HG03521 (cell line): Measurements from ENCODE around the gene STING1.
A peak's percentile ranks its signal among the peaks of the same experiment; 100 is the strongest.
"Not testable (repeated sequence)": the region's sequence is repeated elsewhere in the genome, so short reads cannot be mapped to it uniquely, and the experiment has no call there.

Source experiments
- ATAC-seq: cut with Tn5 transposase; IDR thresholded peaks from one replicate; pipeline ENCODE4 v1.9.1; 2021; ENCODE audit warnings: mild to moderate bottlenecking, moderate library complexity; ENCODE audit not compliant: unreplicated experiment

STING1 gene

DNA sequence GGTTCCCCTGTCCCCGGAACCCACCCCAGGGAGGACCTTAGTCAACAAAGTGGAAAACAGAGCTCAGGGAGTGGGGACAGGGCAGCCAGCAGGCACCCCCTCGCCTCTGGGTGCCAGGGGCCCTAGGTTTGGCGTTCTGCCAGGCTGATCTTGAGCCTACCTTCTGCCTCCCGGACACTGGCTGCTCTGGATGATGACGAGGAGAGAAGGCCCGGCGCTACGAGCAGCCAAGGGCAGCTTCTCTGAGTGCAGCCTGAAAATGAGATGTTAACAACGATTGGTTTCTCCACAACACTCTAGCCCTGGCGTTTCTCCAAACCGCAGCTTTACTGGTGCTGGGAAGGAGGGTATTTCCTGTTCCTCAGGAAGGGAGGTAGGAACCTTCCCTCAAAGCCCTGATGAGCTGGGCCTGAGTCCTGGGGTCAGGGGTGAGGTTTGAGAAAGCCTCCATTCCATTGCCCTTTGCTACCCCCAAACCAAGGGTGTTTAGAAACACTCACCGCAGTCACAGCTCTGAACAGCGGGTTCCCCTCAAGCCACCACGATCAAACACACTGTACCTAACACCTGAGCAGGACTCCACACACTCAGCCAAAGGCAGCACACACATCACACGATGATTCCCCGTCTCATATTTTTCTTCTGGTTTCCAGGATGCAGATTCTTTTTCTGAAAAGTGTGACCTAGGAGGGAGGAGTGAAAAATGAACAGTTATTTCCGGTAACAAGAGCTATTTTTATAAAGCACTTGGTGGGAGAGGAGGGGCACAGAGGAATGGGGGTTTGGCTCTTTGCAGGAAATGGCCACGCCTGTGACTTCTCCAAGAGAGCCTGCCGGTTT, at the start of gene STING1:
STING1 (minus strand) TSS at position 709 of the 840 bp plus-strand sequence. CDS start 1,054 bp downstream, outside the sequence.
- ATAC-seq: no peak

DNA sequence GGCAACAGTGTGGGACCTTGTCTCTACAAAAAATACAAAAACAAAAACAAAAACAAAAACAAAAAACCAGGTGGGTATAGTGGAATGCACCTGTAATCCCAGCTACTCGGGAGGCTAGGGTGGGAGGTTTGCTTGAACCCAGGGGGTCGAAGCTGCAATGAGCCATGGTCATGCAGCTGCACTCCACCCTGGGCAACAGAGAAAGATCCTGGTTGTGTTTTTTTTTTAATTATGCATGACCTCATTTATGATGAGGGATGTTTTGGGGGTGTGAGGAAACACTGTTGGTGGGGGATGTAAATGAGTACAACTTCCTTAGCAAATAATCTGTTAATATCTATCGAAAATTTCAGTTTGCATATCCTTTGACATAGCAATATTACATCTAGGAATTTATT, 49.2 kb upstream of the STING1 start:
- ATAC-seq: no peak

DNA sequence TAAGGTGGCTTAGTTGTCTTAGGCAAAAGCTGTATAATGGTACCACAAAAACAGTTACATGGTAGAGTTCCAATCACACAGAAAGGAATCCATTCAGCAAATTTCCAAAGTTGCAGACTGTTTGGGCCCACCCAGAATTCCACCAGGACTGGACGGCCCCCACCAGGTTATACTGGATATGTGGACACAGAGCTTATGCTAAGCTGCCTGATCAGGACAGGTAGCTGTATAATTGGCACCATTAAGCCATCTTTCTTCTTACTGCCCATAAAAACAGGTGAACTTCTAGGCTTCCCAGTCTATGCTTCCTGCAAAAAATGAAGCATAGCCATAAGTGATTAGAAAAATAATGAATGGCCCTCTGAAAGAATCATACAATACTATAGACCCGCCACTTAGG, 47.5 kb upstream of the STING1 start:
- ATAC-seq: not testable (repeated sequence)

DNA sequence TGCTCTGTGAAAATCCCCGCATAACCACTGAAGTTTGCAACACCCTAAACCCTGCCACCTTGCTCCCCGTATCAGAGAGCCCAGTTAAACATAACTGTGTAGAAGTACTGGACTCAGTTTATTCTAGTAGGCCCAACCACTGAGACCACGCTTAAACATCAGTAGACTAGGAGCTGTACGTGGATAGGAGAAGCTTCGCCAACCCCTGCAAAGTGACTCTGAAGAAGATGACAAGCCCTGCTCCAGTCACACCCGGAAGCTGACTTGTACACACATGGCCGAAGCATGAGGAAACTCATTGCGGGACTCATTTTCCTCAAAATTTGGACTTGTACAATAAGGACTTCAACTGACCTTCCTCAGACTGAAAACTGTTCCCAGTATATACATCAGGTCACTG, 46.1 kb upstream of the STING1 start:
- not testable (repeated sequence) for ATAC-seq

DNA sequence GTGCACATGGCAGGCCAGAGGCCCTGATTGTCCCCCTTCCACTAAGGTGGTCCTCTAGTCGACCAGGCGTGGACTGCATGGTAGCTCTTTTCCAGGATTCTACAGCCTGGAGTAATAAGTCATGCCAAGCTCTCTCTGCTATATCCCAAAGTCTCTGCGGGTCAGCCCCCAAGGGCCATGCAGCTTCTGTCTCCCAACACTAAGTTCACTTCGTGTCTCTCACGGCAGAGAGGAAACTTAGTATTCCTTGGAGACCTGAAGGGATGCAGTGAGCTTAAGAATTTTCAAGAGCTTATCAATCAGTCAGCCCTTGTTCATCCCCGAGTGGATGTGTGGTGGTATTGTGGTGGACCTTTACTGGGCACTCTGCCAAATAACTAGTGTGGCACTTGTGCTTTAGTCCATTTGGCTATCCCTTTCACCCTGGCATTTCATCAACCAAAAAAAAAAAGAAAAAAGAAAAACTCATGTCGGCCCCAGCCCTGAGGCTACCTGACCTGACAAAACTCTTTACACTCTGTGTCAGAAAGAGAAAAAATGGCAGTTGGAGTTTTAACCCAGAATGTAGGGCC, 45.4 kb upstream of the STING1 start:
- ATAC-seq: not testable (repeated sequence)

DNA sequence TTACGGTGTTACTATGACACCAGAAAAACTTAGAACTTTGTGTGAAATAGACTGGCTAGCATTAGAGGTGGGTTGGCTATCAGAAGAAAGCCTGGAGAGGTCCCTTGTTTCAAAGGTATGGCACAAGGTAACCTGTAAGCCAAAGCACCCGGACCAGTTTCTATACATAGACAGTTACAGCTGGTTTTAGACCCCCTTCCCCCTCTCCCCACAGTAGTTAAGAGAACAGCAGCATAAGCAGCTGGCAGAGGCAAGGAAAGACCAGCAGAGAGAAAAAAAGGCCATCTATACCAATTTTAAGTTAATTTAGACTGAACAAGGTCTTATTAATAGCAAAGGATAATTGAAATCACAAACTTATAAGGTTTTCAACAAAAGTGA, 44.5 kb upstream of the STING1 start:
- not testable (repeated sequence) for ATAC-seq

DNA sequence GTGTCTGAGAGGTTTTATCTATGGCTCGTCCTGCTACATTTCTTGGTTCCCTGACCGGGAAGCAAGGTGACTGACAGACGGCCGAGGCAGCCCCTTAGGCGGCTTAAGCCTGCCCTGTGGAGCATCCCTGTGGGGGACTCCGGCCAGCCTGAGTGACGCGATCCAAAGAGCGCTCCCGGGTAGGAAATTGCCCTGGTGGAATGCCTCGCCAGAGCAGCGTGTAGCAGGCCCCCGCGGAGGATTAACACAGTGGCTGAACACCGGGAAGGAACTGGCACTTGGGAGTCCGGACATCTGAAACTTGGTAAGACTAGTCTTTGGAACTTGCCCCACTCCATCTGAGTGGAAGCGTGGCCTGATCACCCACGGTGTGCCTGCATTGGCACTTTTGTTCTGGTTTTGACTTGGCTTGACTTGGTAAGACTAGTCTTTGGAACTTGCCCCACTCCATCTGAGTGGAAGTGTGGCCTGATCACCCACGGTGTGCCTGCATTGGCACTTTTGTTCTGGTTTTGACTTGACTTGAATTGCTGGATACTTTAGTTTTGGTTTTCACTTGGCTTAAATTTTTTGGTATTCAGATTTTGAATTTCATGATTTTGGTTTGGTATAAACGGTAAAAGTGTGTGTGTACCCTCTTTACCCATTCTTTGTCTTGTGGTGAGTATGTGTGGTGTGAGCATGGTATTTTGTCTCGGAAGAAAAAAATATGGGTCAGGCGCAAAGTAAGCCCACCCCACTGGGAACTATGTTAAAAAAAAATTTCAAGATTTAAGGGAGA, 43.9 kb upstream of the STING1 start:
- not testable (repeated sequence) for ATAC-seq

DNA sequence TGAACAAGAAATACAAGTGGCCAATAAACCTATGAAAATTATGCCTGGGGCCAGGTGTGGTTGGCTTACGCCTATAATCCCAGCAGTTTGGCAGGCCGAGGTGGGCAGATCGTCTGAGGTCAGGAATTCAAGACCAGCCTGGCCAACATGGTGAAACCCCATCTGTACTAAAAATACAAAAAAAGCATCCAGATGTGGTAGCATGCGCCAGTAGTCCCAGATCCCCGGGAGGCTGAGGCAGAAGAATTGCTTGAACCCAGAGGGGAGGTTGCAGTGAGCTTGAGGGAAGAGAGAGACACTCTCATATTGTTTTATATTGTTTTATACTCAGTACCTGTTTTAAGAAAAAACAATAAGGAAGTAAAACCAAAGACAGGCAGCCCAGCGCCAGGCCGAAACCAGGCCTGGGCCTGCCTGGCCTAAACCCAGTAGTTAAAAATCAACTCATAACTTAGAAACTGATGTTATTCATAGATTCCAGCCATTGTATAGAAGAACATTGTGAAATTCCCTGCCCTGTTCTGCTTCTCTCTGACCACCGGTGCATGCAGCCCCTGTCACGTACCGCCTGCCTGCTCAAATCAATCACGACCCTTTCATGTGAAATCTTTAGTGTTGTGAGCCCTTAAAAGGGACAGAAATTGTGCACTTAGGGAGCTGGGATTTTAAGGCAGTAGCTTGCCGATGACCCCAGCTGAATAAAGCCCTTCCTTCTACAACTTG, 43.2 kb upstream of the STING1 start:
- not testable (repeated sequence) for ATAC-seq

DNA sequence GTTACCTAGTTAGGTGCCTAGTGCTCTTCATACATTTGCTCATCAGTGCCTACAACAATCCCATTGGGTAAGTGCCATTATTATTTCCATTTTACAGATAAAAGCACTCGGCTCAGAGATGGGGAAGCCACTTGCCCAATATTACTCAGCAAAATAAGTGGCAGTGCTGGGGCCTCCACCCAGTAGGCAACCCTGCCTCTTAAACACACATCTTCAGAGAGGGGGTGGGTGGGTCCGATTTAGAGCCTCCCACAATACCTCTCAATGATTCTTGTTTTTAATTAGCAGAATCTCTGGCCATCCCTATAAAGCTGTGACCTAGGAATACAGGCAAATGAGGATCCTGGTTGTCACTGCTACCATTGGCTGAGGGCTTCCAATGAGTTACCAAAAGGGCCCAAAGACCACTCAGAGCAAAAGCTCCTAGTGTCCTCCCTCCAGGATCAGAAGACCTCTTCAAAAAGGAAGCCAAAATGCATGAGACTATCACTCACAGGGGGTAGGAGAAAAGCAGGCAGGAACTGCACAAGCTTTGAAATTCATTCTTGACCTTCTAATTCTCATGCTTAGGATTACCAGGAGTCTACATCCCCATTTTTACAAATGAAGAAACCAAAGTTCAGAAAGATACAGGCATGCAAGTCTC, 42.5 kb upstream of the STING1 start:
- ATAC-seq: no peak

DNA sequence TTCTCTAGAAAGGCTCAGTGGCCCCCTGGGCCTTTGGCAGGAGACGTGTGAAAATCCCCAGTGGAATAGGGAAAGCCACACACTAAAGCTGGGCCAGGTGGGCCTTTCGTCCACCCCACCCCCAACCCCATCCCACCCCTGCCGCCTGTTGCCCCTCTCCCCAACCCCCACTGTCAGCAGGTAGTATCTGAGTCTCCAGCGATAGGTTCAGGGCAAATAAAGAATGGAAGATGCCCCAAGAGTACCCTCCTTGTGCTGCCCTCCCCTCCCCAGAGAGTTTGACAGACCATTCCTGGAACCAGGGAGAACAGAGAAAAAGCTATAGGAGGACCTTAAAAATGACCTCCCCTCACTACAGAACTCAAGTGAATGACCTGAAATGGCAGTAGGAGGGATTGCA, 41.9 kb upstream of the STING1 start:
- no peak for ATAC-seq

DNA sequence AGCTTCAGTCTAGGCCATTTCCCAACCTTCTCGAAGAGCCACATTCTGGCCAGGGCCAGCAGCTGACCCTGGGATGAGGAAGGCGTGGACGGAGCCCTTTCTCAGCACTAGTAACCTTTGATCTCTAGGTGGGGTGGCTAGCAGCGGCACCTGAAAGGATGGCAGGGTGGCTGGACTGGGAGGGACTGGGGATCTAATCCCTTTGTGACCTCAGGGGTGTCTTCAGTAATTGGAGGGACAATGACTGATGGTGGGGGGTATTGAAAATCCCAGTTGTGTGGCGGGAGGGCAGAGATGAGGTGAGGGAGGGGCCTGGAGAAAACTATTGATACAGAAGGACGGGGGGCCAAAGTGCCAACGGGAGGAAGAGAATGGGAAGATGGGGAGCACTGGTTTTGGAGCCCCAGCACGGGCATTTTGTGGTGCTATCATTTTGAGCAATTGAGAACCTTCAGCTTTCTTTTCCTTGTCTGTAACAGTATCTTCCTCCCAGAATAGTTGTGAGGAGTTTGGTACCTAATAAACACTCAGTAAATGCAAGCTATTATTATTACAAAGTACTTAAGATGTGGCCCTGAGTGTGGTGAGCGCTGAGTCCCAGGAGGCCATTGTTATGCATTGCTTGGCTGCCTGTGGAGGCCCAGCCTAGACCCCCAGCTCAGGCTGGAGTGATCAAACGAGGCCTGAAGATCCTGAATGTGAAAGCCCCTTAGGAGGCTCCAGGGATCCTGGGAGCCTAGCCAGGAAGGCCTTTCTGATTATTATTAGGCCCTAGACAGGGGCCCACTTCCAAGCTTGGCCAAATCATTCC, 41.3 kb upstream of the STING1 start:
- ATAC-seq: no peak

DNA sequence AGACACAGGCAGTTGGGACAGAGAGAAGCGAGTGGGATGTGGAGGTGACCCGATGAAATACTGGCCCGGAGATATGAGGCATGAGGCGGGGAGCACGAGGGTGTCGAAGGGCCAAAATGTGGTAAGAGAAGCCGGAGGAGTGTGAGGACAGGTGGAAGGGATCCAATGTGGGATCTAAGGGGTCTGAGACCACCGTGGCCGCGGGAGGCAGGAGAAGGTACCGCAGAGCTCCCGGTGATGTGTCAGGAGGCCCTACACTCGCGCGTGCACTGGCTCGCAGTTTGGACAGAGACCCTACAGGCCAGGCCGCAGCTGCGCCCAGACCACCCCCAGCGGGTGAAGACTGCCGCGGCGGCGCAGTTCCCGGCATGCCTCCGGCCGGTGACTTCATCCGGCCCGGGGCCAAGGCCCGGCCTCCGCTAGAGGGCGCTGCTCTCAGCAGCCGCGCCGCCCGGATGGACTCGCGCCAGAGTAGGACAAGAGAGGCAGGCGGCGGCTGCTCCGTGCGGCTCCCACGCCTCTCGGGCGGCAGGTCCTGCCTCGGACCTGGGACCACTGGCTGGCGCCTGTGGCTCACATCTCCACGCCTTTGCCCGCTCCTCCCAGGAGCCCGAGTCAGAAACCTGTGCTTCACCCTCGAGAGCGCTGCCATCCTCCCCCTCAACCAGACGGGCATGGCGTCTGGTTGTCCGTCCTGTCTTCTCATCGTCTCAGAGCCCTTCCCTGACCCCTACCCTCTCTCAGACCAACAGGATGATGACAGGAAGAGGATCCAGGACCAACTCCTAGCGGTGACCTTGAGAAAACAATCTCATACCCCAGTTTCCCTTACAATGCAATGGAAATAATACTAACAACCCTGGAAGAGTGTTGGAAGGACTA, 35.4 kb upstream of the STING1 start:
- peak; percentile 76 for ATAC-seq

DNA sequence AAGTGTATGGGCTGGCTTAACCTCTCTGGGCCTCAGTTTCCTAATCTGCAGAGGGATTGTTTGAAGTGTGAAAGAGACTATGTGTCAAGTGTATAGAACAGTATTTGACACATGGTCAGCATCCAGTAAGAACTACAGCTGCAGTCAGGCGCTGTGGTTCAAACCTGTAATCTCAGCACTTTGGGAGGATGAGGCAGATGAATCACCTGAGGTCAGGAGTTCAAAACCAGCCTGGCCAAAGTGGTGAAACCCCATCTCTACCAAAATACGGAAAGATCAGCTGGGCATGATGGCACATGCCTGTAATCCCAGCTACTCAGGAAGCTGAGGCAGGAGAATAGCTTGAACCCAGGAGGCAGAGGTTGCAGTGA, 31.9 kb upstream of the STING1 start:
- no peak for ATAC-seq

DNA sequence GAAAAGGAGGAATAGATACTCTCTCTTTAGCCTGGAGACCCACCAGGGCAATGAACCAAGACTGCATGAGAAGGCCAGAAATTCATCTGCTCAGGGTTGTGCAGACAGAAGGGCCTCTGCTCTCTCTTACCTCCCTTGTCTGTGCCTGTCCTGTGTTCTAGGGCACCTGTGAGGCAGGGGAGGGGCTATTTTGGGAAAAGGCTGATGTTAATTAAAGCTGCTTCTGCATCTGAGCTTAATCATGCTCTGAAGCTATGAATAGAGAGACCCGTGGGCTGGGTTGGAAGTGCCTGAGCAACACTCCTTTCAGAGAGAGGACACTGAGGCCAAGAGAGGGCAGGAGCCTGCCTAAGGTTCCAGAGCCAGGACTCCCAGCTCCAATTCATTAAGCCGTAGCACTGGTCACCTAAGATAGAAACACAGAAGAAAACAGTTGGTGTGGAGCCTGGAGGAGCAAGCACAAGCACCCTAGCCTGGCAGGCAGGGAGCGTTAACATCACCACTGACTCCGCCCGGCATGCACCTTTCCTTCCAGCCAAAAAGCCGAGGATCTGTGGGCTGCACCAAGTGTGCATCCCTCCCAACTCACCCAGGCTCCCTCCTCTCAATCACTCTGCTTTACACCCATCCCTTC, 31.4 kb upstream of the STING1 start:
- ATAC-seq: no peak

DNA sequence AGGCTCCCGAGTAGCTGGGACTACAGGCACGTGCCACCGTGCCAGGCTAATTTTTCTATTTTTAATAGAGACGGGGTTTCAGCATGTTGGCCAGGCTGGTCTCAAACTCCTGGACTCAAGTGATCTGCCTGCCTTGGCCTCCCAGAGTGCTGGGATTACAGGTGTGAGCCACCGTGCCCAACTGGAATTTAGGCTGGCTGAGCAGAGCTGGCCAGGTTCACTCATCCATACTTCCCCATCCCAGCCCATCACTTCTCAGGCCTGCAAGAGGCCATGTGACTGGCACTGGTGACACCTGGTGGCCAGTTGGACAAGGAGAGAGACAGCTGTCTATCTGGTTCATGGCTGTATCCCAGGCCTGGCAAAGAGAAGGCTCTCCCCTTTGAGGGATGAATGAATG, 30.9 kb upstream of the STING1 start:
- ATAC-seq: not testable (repeated sequence)

DNA sequence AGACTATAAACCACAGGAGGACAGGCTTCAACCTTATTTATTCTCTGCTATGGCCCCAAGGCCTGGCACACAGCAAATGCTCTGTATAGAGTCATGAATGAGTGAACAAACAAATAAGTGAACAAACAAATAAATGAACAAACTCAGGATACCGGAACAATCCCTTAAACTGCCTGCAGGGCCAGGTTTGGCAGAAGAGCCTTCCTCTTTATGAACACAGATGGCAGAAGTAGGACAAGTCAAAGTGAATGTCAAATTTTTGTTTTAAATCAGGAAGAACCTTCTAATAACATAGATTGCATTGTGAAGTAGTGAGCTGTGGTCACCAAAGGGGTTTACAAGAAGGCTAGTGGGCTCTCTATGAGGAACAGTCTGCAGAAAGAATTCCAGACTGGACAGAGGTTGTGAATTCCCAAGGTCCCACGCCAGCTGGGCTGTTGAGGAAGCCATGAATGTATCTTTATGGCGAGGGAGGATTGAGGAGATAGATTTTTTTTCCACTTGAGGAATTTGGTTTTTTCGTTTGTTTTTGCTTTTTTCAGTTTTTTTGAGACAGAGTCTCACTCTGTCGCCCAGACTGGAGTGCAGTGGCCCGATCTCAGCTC, 30.3 kb upstream of the STING1 start:
- ATAC-seq: no peak

DNA sequence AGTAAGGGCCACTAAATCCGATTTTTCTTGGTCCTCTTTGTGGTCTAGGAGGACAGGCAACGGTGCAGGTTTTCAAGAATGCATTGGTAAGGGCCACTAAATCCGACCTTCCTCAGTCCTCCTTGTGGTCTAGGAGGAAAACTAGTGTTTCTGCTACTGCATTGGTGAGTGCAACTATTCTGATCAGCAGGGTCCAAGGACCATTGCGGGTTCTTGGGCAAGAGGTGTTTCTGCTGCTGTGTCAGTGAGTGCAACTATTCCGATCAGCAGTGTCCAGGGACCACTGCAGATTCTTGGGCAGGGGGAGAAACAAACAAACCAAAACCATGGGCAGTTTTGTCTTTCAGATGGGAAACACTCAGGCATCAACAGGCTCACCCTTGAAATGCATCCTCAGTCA, 22.2 kb upstream of the STING1 start:
- ATAC-seq: not testable (repeated sequence)

DNA sequence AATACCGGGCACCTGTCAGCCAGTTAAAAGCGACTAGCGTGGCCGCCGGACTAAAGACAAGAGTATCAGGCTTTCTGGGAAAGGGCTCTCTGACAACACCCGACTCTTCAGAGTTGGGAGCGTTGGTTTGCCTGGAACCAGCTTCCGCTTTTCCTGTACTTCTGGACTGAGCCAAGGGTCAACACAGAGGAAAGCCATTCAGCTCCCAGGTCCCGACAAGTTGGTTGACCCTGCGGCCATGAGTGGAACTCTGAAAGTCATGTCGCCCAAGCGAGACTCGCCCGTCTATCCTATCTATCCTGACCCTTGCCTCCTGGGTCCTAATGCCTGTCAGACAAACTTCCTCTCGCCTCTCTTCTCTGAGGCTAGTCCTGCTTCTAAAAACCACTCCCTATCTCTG, 21.3 kb upstream of the STING1 start:
- not testable (repeated sequence) for ATAC-seq
